NCI-H1930 (cell line): Measurements from ENCODE around the gene SPOCD1.
A peak's percentile ranks its signal among the peaks of the same experiment; 100 is the strongest.

Experiments used
- DNase-seq, 2 experiments: peaks; one replicate each; lab custom pipeline; 2025; lab: John Stamatoyannopoulos, UW

SPOCD1 gene

DNA sequence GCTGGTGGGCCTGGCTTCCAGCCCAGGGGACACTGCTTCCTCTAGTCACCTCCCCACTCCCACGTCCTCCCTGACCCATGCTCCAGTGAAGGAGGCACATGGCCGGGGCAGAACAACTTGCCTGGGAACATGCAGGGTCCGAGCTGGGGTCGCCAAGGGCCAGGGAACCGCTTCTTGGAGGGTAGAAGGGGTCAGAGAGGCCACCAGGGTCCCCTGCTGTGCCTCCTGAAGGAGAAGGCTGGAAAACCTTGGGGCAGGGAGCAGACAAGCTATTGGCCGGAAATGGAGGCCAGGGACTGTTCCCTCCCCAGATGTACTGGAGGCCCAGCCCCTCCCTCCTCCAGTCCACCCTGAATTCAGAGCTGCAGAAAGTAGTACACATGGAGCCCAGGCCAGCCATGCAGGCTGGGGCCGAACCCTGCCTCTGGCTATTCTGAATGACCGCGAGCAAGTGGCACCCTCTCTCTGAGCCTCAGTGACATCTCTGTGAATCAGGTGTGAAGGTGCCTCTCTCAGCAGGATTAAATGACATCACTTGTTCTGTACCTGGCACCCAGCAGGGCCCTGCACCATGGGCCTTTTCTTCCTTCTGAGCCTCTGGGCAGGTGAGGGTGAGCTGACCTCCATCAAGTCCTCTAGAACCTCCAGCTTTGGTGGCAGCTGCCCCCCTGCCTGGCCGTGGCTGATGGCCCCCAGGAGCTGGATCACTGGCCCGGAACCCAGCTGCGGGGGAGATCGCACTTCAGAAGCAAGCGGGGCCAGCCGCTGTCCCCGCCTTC lies 15.7 kb downstream of the SPOCD1 start:
- no peak for DNase-seq

DNA sequence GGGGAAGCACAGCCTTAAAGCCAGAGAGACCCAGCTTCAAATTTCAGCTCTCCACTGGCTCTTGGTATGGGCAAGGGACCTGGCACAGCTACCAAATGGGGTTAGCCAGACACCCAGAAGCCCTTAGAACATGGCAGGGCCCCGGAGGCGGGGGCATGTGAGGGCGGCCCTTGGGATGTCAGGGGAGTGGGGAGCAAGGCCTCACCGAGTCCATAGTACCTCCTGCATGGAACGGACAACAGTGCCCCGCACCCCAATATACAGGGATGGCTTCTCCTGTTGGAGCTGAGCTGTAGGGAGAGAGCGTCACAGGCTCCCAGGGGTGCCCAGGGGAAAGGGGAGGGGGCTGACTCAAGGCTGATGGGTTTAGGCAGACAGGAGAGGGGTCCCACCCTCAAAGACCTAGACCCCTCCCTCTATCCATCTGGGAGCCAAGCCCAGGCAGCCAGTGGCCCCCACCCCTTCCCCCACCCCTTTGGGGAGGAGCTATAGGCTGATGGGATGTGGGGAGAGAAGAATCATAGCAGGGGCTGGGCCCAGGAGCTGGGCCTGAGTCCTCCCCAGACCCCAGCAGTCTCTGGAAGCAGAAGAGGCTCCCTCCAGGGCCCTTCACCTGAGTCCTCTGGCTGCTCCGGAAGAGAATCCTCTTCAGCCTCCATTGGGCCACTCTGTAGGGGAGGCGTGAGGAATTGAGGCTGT lies 16.5 kb downstream of the SPOCD1 start:
- DNase-seq, result no peak

DNA sequence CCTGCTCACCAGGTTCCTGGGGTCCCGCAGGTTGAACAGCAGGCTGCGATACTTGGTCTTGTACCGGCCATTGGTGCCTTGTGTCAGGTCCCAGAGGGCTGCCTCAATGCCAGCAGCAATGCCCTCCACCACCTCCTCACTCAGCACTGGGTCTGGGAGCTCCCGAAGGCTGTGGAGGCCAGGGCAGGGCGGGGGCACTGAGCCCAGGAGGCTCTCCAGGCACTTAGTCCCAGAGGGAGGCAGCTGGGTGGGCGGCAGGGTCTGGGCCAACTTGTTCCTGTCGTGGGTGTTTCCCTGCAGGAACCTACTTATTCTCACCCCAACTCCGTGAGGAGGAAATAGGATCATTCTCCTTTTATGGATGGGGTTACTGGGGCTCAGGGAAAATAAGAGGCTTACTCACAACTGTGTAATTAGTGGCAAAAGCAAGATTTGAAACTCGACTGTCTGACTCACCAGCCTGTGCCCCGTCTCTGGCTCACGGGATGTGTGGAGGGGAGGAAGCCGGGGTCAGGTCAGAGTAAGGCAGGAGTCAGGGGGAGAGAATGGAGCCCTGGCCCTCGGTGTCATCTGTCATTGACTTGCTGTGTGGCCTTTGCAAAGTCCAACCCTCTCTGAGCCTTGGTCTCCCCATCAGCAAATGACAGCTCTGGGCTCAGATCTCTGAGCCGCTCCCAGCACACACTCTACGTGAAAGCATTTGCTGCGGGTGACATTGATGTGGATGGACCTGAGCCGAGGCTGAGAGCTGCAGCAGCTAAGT lies 17.2 kb downstream of the SPOCD1 start:
- DNase-seq, result no peak

DNA sequence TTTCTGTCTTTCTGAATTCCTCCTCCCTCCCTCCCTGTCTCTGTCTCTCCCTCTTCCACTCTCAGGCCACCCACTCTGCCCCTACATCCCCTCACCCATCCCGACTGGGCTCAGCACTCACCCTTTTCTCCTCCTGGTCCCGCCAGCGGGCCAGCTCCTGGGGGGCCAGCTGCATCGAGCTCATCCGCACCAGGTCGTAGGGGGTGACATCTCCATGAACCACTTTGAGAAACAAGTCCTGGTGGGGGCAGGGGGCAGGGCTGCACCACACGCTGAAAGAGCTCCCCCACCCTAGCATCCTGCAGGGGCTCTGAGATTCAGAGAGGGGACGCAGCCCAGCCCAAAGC lies 17.8 kb downstream of the SPOCD1 start:
- no peak for DNase-seq

DNA sequence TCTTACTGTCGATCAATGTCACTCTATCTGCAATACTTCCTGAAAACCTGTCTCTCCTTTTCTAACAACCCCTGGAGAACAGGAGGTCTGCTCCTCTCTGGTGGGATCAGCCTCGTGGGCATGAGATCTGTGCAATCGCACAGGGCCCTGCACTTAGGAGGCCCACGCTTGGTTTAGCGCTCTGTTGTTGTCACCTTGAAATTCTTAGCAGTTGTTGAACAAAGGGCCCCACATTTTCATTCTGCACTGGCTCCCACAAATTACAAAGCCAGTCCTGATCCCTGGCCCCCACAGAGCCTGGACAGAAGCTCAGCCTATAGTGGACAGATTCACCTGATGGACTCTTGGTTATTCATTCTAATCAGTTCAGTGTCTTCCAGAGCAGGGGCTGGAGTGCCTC lies 18.6 kb downstream of the SPOCD1 start:
- DNase-seq, result no peak

DNA sequence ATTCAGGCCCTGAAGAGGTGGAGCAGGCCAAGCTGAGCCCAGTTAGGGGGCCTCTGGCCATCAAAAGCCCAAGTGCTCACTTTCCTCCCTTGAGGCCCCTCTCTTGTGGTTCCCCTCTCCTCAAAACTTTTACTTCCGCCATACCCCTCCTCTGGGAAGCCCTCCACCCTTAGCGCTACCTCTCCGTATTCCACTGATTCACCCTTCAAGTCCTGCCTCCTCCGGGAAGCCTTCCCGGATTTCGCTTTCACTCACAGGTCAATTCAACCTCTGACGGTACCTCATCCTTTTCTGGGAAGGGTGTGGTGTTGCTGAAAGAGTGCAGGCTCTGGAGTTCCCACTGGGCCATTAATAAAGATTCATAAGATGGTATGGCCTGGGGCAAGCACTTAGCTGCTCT lies 19.1 kb downstream of the SPOCD1 start:
- no peak for DNase-seq

DNA sequence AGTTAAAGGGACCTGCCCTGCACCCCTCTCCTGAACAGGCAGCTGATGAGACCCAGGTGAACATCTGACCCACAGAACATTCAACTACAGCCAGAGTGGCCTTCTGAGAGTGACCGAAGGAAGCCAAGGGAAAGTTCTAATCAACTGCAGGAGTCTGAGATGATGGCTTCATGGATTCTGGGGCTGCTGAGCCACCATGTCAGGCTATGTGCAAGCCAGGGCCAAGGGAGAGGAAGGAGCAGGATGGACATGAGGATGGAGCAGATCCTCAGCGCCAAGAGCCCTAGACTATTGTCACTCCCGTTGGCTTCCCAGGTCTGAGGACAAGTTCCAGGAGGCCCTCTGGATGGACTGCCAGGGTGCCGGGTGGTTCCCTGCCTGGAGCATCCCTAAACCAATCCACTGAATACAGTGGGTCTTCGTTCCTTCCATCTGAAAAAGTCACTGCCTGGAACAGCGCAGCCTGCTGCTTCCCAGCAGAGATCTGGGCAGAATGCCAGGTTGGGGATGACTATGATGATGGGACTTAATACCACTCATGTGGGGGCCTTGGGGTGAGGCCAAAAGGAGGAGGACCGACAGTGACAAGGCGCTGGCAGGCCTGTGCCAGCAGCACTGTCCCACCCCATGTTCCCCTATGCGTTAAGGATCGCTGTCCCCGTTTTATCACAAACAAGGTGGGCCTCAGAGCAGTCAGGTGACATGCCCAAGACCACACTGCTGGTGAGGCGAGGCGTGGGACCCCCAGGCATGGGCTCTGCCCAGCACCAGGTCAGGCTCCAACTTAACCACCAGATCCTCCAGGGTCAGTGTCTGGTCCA lies 19.8 kb downstream of the SPOCD1 start:
- DNase-seq, result no peak

DNA sequence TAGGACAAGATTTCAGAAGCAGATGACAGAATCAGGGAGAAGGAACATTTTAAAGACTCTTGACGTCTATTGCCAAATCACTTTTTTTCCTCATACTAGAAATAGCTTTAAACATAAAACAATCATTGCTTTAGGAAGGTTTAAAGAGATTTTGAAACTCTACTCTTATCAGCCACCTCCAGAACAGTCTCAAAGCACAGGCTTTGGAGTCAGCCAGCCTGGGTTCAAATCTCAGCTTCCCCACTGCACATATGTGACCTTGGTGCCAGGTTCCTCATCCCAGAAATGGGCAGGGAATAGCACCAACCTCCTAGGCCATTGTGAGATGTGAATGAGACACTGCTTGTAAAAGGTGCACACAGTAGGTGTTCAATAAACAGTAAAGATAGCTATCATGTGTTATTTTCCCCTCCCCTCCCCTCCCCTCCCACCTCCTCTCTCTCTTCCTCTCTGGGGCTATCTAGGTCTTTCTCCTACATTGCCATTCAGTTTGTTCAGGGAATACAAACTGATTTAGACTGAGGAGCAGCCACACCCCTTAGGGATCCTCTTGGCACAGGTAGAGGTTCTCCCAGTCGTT lies 20.6 kb downstream of the SPOCD1 start:
- no peak for DNase-seq

DNA sequence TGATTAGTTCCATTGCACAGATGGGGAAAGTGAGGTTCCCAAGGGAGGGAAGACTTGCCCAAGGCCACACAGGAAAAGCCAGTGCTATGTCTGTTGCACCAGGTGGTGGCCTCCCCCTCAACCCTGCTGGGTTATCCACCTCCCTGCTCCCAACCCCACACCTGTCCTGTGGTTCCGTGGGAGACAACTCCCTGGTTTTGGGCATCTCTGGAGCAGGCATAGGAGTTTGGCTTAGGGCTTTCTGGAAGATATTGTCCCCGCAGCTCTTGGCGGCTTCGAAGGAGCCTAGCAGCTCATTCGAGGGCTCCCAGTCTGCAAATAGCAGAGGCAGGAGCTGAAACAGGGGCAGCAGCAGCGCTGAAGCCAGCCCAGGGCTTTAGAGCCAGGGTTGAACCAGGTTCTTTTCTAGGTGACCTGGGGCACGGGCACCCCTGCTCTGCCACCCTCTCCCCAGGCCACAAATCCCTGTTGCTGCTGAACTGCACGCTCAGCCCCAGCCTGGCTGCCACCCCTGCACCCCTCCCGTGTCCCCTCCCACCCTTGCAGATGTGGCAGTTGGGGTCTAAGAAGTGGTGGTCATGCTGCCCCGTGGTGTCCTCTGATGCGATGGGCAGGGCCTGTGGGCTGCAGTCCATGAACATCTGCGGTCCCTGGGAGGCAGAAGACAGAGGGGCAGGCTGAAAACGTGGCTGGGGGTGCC lies 22.1 kb downstream of the SPOCD1 start:
- DNase-seq, result no peak

DNA sequence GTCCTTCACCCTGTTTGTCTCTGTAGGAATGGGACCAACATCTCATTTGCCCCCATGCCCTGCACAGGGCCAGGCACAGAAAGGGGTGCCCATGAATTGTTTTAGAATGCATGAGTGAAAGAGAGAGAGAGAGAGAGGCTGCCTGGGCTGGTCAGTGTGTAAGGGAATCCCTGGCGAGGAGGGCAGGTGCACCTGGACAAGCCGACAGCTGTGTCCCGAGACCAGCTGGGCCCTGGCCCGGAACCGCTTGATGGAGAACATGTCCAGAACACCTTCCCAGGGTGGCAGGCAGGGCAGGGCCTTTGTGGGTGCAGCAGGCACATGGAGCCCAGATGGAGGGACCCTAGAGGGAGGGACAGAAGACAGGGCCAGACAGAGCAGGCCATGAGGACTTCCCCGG lies 22.7 kb downstream of the SPOCD1 start:
- no peak for DNase-seq

DNA sequence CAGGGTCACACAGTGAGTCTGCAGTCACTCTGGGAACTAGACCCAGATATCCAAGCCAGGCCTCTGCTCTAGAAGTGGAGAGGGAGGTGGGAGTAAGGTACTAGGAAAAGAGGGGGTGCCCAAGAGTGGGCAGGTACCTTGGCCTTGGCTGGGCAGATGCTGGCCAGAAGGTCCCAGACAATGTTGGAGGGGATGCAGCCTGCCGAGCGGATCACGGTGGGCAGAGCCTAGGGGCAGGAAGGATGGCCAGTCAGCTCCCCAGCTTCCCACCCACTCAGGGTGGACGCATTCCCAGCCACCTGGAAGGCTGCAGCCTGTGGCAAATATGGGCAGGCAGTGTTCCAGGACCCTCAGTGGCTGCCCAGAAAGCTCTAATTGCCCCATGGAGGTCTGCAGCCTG lies 23.3 kb downstream of the SPOCD1 start:
- DNase-seq, result no peak

DNA sequence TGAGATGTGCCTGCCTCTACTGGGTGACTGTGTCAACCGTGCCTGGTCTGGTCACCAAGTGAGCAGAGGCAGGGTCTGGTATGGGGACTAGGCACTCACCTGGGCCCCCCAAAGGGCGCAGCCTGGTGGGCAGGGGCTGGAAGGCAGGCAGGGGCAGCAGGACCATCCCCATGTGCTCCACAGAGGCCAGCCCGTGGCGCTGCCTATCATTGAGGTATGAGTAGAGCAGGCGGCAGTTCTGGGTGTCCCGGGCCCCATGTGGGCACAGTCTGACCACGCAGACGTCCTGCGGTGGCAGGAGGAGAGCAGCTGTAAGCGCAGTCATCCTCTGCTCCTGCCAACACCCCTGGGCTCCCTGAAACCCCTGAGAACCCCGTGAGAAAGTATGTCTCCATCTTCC lies 23.7 kb downstream of the SPOCD1 start:
- DNase-seq, result no peak

DNA sequence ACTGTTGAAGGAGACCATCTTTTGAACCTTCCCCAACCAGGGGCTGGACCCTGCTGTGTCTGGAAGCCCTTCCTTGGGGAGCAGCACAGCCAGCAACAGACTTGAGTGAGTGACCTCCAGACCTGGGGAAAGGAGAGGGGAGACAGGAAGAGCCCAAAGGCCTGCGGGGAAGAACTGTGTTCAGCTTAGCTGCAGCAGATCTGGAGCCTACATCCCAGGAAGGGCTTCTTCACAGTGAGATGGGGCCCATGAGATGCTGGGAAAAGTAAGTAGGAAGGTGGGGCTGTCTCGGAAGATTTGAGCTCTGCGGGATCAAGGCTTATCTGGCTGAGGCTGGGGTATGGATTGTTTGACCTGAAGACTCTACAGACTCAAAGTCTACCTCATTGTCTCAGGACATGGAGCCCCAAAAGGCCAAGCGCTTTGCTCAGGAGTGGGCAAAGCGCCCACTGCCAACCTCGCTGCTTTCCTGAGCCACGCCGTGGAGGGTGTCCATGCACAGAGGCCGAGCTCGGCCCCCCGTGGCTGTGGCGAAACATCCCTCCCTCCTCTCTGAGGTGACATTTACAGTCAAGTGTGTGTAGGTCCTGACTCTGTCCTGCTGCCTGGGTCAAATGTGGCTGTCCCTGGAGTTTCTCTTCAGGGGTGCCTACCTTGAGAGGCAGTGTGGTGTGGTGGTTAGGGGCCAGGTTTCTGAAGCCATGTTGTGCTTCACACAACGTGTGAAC lies 24.5 kb downstream of the SPOCD1 start:
- DNase-seq, result no peak

DNA sequence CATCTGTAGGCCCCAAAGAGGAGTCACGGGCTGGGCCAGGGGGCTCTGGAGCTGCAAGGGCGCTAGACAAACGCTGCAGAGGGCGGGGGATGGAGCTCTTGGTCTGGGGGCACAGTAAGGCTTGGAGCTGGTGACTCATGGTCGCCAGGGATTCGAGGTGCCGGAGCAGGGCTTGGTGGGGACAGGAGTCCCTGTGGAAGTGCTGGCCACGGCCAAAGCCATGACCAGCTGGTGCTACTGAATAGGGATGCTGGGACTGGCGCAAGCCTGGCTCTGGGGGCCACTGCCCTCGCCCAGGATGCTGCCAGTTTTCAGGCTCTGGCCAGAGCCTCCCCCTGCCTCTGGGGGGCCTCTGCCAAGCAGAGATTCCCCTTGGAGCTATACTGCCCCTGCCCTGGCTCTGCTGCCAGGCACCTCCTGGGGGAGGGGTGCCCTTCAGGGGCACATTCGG lies 25.2 kb downstream of the SPOCD1 start:
- no peak for DNase-seq

DNA sequence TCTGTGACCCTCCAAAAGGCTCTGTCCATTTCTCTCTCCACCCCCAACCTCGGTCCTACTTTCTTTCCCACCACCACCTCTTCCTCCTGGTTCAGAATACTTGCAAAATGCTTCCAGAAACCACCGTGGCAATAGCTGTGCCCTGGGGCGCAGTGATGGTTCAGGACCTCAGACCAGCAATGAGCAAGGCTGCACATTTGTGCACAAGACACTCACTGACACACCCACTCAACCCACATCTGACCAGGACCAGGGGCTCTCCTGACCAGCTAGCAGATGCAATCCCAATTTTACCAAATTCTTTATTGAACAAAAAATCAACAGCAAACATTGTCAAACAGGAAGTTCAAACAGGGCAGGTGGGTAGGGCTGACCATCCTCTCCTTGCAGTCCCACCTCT lies 25.7 kb downstream of the SPOCD1 start:
- DNase-seq, result no peak

DNA sequence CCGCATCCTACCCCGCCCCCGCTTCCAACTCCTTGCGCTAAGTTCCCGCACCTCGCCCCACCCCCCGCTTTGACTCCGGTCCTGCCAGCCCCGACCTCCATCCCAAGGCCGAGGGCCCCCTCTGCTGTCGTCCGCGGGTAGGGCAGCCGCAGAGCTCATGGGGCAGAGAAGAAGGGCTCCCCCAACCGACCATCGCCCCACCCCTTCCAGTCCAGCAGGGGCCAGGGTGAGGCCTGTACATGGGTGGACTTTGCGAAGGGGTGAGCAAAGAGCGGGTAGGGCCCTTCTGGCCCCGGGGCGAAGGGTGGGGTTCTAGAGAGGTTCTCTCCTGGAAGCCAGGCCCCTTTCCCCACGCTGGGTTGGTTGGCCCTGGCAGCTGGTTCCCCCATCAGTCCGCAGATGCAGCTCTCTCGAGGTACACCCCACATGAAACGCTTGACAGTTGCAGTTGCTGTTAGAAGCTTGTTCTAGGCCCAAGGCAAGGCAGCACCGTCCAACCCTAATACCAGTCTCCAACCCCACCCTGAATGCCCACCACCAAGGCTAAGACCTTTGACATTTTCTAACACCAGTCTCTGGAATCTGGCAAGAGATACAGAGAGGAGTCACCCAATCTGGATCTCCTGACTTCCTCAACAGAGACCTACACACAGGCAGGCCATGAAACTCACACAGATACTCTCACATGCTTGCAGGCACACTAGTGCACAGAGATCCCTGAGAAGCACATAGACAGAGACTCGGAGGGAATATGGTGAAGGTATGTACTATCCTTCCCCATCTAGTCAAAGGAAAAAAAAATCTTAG lies 26.4 kb downstream of the SPOCD1 start:
- peak; percentile 50 to 75 for DNase-seq

DNA sequence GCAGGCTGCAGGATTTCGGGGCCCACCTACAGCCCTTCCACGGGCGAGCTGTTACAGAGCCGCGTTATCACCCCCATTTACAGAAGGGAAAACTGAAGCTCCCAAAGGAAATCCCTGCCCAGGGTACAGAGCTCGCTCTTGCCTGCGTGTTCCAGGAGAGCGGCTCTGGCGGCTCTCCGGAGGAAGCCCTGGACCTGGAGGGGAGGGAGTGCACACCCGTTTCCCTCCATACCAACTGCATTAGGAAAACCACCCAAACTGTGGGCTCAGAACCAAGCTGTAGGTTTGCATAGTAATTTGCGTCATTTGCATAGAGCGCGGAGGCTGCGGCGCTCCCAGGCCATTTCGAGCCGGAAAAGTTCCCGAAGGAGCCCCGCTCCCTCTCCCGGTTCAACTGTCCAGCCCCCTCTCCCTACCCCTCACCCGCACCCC lies 27.0 kb downstream of the SPOCD1 start:
- no peak for DNase-seq

DNA sequence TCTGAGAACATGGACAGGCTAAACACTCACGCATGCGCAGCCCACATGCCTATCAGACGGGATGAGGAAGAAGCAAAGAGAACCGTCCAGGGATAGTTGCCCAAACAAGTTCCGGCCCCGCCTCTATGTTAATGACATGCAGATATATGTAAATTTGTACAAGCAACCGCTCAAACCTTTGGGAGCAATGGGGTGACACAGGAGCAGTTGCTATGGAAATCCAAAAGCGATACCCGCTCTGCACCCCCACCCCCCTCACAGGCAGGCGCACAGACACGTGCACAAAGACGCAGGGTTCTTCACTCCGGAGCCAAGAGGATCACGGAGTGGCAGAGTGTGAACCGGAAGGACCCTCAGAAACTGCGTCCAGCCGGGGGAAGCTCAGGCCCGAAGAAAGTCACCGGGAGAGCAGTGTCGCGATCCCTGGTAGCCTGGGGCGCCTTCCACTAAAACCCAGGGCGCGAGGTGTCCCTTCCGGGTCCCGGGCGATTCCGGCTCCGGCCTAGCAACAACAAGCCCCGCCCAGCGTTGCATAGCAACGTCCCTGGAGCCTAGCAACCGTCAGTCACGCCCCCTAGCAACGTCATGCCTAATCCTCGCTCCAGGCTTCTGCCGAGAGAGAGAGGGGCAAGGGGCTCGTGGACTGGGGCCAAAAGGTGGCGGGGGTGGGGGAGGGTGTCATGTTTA lies 27.5 kb downstream of the SPOCD1 start:
- peak; percentile 56 to 76 for DNase-seq

DNA sequence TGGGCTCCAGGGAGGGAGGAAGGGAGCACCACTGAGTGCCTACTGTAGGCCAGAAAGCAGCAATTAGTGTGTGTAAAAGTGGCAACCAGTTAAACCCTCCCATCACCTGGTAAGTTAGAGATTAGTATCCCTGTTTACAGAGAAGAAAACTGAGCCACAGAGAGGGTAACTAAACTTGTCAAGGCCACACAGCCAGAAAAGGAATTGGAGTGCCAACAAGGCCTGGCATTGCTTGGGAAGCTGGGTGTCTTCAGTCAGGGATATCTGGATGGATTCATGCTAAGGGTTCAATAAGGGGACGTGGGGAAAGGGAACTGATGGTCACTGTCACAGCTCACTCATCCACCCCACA lies 28.1 kb downstream of the SPOCD1 start:
- no peak for DNase-seq
